GM13977 (cell line): ENCODE measurements around the gene PHKG1.
"Not testable (repeated sequence)": the region's sequence is repeated elsewhere in the genome, so short reads cannot be mapped to it uniquely, and the experiment has no call there.

Experiments
- DNase-seq: peaks from one replicate; pipeline ENCODE4 v3.0.0; 2012; ENCODE audit warnings: low spot score
- in situ Hi-C: fragments of 300-500 bp; cut with MboI; formaldehyde crosslinking; loops from one replicate; pipeline ENCODE4 v1.12.0; 2022; ENCODE audit warnings: low sequenced_read_pairs, low pct_unique_long_range_greater_than_20kb, mixed read lengths, inconsistent platforms; ENCODE audit not compliant: unreplicated experiment
- TF ChIP-seq, protein P1 (sequence below): IDR thresholded peaks from 2 replicates; pipeline ENCODE4 v1.5.1; 2012; ENCODE audit warnings: mild to moderate bottlenecking, control low read depth; ENCODE audit not compliant: insufficient read depth; ENCODE audit errors: extremely low read depth, missing control alignments

PHKG1 gene

GRCh38 chr7:56099653-56100052 lies 6.9 kb upstream of the PHKG1 start:
- DNase-seq, result no peak
- in situ Hi-C loops, result loop anchor here (25.0 kb wide), 1 partner anchor 462 kb away; no protein-coding TSS in a partner anchor
- TF ChIP-seq, protein P1, sequence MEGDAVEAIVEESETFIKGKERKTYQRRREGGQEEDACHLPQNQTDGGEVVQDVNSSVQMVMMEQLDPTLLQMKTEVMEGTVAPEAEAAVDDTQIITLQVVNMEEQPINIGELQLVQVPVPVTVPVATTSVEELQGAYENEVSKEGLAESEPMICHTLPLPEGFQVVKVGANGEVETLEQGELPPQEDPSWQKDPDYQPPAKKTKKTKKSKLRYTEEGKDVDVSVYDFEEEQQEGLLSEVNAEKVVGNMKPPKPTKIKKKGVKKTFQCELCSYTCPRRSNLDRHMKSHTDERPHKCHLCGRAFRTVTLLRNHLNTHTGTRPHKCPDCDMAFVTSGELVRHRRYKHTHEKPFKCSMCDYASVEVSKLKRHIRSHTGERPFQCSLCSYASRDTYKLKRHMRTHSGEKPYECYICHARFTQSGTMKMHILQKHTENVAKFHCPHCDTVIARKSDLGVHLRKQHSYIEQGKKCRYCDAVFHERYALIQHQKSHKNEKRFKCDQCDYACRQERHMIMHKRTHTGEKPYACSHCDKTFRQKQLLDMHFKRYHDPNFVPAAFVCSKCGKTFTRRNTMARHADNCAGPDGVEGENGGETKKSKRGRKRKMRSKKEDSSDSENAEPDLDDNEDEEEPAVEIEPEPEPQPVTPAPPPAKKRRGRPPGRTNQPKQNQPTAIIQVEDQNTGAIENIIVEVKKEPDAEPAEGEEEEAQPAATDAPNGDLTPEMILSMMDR, result no peak

GRCh38 chr7:56098187-56099008 lies 5.6 kb upstream of the PHKG1 start:
- in situ Hi-C loops, result loop anchor here (25.0 kb wide), 1 partner anchor 461 kb away; no protein-coding TSS in a partner anchor
- not testable (repeated sequence) for DNase-seq

DNA sequence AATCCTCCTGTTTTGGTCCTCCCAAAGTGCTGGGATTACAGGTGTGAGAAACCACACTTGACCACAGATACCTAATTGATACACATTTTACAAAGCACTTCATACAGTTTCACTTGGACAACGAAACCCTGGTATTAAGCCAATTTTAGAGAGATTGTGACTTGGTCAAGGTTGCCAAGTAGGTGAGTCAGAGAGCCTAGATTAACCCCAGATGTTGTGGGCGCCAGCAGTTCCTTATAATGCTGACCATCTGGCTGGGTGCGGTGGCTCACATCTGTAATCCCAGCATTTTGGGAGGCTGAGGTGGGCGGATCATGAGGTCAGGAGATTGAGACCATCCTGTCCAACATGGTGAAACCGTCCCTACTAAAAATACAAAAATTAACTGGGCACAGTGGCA lies 4.9 kb upstream of the PHKG1 start:
- DNase-seq, result no peak
- in situ Hi-C loops, result loop anchor here (25.0 kb wide), 1 partner anchor 460 kb away; no protein-coding TSS in a partner anchor
- TF ChIP-seq, protein P1, result no peak

GRCh38 chr7:56092388-56092787 lies 364 bp downstream of the PHKG1 start:
- in situ Hi-C loops, result loop anchor here (25.0 kb wide), 1 partner anchor 455 kb away; no protein-coding TSS in a partner anchor
- DNase-seq, result not testable (repeated sequence)

DNA sequence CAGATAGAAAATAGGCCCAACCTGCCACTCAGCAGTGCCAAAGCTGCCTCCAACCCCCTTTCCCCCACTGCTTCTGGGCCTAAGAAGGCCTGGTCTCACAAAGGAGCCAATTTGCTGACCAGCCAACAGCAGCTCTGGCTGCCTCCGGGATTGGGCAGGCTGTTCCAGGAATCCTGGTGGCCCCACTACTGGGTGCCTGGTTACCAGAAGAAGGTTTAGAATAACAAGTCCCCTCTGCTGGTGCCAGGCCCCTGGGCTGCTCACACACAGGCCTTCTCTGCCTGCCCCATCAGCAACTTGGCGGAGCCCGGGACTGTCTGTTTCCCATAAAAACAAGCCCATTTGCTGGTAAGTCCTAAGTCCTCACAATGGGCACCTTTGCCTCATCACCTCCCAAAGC lies 1.2 kb downstream of the PHKG1 start:
- TF ChIP-seq, protein P1, result no peak
- no peak for DNase-seq
- in situ Hi-C loops, result loop anchor here (25.0 kb wide), 1 partner anchor 454 kb away; no protein-coding TSS in a partner anchor

- in situ Hi-C loops, result loop anchor here (25.0 kb wide), 1 partner anchor 450 kb away; no protein-coding TSS in a partner anchor
- TF ChIP-seq, protein P1, result no peak
- DNase-seq, result no peak
Measured at GRCh38 chr7:56087445-56087844, 5.3 kb downstream of the PHKG1 start.

- TF ChIP-seq, protein P1, result no peak
- no peak for DNase-seq
- in situ Hi-C loops, result loop anchor here (25.0 kb wide), 1 partner anchor 449 kb away; no protein-coding TSS in a partner anchor
Measured at GRCh38 chr7:56086761-56087160, 6.0 kb downstream of the PHKG1 start.
